GM19324 (cell line): Measurements from ENCODE around the gene BHLHE41.
A peak's percentile ranks its signal among the peaks of the same experiment; 100 is the strongest.

Experiments
- ATAC-seq: cut with Tn5 transposase; IDR thresholded peaks from one replicate; pipeline ENCODE4 v1.9.1; 2021; ENCODE audit warnings: mild to moderate bottlenecking, moderate library complexity; ENCODE audit not compliant: unreplicated experiment, low FRiP score

BHLHE41 gene

DNA sequence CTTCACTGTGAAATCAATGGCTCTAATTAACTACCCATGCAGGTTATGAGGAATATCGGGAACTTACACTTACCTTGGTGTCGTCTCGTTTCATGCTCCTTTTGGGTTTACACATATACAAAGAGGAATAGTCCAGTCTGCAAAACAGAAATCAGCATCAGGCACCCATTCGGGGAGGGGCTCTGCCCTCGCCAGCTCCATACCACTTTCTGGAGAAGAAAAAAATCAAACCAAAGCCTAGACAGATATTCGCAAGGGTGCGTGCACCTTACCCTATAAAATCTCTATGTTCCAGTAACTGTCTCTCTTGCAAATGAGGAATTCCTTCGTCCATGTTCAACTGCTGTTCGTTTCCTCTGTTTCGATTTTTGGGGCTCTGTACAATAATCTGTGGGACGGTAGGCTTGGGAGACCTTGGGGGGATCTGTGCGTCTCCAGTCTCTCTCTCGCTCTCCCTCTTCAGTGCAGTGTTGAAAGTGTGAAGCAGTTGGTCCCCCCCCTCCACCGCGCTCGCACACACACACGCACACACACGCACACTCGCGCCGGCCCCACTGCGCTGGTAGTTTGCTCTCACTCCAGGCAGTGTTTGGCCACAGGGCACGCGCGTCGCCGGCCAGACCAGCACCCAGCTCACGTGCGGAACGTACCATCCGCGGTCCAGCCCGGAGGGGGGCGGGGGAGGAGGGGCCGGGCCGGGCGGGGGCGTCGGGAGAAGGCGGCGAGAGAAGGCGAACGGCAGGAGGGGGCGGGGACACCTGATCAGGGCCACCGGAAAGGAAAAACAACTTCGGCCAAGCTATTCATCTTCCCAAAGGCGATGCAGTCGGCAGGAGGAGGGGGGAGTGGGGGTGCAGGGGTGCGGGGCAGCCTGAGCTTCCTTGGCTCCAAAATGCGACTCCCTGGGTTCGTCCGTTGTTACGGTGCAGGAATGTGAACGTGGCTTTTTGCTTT, at the start of gene BHLHE41:
BHLHE41 (minus strand) TSS at position 592 of the 954 bp plus-strand sequence; CDS start at position 334, 258 bp downstream.
- ATAC-seq: peak; percentile 24

DNA sequence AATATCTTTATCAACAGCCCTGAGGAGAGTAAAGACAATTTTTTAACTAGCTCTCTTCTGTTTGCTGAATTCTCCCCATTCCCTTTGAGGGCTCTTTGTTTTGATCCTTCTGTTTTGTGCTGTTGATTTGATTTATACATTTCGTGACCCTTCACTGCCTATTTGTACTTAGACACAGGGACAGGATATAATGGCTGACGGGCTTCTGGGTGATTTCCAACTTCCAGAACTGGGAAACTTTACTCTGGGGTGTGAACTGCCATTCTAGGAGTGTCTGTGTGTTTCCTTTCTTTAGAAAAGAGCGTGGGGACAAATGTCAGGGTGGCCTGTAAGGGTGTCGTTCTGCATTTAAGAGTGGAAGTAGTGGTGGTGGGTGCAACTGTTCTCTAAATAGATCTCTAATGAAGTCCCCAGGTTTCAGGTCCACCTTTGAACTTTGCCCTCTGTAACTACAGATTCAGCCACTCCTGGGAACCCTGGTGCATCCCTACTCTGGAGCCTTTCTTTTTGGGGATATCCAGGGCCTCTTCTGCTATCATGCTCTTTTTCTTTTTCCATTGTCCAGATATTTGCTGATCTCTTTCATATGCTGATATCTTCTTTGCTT, 48.2 kb upstream of the BHLHE41 start:
- no peak for ATAC-seq

DNA sequence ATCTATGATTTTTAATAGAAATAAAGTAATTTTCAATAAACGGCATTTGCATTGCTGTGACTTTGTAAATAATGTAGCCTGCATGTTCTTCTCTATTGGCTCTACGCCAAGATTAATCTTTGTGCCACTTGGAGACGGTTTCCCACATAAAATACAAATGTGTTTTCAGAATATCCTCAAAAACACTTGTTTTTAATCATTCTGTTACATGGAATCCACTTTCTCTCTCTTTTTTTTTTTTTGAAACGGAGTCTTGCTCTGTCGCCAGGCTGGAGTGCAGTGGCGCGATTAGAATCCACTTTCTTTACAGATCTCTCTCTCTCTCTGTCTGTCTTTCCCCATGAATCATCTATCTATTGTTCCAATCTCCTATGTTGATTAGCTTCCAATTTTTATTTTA, 47.7 kb upstream of the BHLHE41 start:
- no peak for ATAC-seq

DNA sequence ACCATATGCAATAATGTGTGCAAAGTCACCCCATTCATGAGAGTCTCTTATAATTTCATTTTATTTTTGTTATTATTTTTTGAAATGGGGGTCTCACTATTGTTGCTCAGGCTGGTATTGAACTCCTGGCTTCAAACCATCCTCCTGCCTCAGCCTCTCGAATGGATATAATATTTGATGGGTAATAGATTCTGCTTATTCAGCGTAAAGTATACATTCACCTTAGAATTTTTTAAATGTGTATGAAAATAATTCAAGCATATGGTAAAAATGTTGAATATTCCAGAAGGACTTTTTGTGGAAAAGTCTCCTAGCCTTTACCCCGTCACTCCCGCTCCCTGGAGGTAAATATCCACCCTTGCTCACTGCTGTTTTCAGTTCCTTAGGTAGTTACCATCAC, 47.2 kb upstream of the BHLHE41 start:
- no peak for ATAC-seq

DNA sequence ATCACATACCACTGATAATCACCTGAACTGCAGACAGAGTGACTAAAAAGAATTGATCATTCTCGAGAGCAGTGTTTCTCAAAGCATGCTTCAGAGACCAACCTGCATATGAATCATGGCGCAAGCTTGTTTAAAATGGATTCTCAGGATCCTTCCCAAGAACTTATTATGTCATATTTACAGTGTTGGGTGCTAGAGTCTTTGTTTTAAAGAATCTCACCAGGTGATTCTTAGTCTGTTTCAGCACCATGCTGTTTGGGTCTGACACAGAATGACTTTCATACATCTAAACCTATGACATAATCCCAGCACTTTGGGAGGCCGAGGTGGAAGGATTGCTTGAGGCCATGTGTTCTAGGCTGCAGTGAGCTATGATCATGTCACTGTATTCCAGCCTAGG, 39.3 kb upstream of the BHLHE41 start:
- no peak for ATAC-seq

DNA sequence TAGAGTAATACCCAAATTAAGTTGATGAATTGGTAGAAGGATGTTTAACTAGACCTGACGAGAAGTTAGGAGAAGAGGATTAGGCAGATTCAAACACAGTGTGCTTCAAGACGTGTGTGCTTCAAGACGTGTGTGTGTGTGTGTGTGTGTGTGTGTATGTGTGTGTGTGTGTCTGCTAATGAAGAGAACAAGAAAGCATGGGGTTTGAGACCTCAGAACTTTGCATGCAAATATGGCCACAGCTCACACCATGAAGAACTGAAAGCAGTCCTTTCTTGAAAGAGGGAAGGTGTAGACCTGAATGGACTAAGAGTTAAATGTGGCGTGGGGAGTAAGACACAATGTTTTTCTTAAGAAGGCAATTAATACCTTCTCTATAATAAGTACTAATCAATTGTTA, 38.1 kb upstream of the BHLHE41 start:
- peak; percentile 70 for ATAC-seq

DNA sequence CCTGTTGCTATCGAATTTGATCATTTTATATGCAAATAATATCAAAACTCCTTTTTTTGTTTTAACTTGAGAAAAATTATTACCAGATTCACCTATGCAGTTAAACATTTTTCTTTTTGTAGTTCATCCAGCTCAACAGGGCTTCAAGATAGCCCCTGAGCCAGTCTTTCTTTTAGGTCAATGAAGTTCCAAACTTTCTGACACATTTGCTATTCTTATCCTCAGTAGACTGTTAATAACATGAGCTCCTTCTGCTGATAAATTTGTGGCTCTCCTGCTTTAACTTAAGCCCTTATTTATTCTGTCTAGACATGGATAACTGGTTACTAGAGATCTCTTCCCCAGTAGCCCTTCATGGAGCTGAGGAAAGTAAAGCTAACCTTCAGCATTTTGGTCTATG, 37.3 kb upstream of the BHLHE41 start:
- no peak for ATAC-seq

DNA sequence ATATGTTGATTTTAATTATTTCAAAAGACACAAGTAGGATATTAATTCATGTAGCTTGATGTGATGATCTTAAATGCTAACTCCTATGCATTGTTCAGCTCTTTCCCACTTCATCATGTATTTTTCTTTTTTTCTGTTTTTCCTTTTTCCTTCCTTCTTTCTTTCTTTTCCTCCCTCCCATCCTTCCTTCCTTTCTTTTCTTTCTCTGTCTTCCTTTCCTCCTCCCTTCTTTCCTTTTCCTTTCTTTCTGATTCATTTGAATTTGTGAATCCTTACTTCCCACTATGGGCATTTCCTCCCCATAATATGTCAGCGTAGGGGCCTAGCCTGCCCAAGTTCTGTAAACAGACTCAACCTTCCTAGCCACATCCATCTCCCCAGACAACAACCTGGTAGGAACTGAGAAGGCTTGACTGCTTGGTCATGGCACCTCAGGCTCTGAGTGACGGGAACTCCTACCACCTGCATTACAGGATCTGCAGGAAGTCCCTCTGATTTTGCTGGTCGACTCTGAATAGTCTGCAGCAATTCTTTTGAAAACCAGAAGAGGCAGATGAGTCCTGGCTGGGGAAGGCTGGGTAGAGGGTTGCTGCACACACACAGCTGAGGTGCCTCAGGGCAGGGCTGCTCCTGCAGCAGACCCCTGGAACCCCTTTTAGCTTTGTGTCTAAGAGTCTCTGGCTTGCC, 33.4 kb upstream of the BHLHE41 start:
- ATAC-seq: no peak

DNA sequence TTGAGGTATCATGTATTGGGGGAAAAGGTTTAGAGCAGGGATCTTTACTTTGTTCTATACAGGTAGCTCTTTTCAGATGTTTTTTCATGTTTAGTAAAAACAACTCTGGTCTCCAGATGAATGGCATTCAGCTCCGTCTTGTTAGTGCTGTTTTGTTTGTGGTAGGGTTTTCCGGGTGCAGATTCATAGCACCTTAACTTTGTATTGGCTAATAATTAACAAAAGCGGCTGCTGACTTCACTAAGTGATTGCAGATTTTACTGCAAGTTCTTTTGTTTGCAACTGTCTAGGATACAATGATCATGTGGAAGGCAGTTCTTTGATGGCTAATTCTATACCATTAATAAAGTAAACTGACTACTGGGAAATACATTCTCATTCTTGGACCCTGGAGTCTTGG, 32.2 kb upstream of the BHLHE41 start:
- peak; percentile 38 for ATAC-seq

DNA sequence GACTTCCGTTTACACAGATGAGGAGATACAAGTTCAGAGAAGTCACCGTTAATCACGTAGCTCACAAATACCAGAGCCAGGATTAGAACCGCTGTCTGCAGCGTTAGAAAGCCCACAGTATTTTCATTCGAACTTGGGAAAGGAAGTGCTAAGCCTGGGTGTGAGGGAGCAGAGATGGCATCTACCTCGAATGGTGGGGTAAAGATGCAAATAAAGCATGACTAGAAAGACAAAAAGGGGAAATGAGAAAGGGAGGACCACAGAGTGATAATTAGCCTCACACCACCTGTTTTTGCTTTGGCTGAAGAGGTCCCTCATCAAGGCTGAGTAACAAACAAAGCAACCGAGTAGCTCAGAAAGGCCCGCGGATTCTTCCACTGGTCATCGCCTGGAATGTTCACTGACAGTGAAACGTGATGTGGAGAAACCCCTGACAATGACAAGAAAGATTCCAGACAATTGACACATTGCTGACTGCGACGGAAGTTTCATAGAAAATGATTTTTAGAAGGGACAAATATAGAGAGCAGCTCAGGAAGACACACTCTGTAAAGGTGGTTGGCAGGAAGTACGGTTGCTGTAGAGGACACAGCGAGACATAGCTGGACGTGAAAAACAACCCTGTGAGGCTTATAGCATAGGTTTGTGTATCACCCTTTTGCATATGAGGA, 31.5 kb upstream of the BHLHE41 start:
- ATAC-seq: peak; percentile 80

DNA sequence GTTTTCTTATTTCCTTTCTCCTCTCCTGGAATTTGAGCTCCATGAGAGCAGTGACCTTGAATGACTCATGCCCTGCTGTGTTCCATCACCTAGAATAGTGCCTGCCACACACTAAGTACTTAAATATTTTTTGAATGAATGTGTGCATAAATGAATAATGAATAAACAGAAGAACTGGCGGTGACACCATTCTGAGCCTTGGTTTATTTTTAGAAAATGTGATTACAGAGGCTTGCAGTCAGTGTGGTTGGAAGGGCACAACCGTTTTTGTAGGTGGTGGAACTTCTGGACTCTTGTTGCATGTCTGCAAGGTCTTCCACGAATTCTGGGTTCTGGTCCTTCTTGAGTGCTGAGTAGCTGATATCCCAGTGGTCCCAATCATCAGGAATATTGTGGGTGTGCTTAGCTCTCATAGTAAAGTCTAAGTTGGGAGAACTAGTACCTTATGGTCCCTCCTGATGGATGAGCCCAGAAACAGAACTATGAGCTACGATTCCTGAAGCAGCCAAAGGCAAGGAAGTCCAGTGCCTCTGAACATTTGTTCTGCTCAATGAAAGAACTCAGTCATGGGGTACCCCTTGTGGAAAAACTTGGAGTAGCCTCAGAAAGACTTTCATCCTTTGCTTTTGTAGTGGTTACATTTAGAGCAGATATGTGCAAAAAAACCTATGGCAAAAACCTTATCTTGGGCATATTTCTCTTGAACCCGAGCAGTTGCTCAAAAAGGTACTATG, 28.8 kb upstream of the BHLHE41 start:
- no peak for ATAC-seq

DNA sequence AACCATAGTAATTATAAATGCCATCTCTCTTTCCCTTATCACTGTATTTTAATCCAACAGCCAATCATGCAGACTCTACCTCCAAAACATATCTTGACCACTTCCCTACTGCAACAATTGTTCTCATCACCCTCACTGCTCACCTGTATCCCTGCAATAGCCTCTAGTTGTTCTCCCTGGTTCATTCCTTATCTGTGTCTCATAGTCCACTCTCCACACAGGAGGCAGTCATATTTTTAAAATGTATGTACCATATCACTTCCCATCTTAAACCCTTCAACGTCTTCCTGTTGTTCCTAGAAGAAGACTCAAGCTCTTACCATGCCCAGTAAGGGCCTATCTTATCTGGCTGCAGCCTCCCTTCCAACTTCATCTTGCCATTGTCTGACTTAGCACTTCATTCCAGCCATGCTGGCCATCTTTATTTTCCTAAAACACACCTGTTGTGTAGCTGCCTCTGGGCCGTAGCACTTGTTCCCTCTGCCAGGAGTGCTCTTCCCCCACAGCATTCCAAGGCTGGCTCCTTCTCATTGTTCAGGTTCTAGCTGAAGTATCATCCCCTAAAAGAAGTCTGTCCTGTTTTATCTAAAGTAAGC, 27.8 kb upstream of the BHLHE41 start:
- ATAC-seq: no peak

DNA sequence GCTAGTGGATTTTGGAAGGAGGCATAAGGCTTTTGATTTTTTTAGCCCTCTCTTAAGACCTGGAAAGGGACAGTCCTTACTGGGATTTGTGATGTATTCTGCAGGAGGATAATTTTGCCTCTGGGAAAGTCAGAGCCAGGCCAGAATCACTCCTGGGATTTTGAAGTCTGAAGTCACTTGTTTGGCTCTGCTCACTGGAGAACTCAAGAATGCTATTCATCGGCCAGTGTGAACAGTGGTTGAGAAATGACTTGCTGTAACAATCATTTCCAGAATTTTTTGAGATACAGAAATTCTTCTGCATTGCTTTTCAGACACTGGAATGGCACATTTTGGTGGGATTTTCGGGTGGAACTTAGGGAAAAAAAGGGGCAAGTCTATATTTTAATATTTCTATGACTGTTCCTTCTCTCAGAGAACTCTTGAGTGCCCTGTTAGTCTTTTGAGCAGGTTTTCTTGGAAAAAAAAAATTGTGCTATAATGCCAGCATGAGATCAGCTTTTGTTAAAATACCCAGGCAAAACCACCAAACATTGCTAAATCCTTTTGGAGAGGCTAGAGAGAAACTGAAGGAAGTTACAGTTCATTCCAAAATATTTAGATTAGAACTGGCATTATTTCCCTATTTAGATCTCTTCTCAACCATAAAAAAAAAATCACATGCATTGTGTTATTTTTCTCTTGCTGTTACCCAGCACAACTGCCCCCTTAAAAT, 26.1 kb upstream of the BHLHE41 start:
- no peak for ATAC-seq

DNA sequence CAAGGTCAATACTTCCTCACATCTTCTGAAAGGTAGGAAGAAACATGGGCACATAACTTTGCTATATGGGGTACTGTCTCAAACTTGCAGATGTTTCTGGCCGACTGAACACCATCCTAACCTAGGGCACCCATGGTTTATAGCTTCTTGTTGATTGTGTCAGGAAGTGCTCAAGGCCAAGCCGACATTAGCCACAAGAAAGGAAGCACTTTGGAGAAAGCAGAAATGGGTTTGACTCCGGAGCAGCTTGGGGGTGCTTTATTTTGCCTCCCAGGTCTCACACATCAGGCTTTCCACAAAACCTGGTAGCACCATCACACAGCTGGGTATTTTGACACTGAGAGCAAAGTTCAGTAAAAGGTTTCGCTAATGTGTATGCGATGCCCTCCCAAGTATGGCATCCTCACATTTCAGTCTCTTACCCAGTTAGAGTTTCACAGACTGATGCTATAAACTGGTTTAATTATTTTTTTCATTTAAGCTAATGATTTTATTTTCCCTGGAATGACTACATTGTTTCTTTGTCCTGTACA, 25.2 kb upstream of the BHLHE41 start:
- ATAC-seq: no peak

DNA sequence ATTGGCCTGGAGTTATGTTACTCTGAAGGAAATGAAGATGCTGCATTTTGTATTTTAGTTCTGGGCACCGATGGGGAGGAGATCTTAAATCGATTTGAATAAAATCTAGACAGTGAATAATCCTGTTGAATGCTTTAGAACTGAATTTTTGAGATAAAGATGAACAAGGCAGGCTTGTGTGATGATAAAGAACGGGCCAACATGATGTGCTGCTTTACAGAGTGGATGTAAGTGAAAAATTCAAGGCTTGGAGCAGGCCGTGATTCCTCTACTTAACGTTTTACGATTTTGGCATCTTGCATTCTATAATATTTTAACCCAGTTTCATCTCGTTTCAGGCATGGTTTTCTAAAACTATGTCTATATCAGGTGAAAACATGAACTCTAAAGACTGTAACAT, 23.5 kb upstream of the BHLHE41 start:
- no peak for ATAC-seq

DNA sequence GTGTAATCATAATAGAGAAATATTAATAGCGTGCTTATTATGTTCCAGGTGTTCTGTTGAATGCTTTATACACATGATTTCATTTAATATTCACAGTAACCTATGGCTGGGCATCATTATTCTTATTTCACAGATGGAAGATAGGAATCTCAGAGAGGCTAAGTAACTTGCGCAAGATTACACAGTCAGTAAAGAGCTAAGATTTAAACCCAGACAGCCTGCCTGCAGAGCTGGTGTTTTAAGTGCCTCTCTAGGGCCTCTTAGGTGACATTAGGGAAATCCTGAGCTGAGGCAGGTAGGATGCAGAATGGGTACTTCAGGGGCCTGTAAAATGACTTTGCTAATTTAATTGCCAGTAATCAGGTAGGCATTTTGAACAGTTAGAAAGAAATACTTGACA, 18.5 kb upstream of the BHLHE41 start:
- no peak for ATAC-seq

DNA sequence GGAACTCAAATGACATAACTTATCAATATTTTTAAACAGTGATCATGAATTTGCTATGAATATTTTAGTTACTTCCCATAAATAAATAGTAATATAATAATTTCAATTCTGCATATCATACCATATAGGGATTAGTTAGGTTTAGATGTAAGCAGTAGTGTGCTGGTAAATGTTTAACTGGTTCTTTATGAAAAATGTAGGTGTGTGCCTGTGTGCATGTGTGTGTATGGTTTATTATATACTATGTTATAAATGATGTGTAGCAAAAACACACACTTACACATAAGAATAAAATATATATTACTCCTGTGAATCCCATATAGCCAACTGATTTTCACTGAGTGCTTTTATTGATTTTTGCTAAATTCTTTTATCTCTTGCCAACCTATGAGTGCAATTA, 14.0 kb upstream of the BHLHE41 start:
- no peak for ATAC-seq

DNA sequence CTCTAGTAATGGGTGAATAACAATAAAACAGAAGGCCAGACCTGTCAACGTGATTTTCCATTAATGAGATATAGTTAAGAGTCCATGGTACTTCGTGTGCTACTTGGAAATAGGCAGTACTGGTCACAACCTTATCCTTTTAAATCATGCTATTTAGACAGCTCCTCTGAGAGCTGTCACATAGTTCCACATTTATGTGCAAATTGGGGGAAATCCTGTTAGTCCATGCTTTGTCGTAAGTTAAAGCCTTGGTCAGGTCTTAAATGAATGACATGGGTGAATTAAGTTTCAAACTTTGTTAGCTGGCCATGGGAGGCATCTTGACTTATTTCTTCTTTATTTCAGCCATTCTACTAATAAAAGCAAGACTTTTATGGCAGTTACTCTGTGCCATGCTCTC, 11.9 kb upstream of the BHLHE41 start:
- ATAC-seq: no peak

DNA sequence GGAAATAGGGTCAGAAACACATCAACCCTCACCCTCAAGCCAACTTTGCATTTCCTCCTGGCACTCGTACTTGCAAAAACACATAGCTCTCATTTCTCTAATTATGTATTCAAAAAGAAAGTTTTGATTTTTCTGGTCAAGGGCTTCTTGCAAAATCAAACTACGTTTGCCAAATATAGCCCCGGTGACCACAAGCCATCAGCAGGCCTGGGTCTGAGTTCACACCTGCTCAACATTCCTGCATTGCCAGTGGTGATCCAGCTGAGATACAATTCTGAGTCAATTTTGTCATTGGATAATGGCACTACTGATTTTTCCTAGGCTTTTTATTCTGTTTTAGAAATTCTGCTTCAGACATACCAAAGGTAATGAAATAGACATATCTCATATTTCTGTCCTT, 10.7 kb upstream of the BHLHE41 start:
- no peak for ATAC-seq
